Keratinocyte (primary cell): Measurements from ENCODE around the gene APH1B. TPM values are rescaled to one million over a fixed set of nuclear protein-coding genes. Genes with fewer than 3 reads are reported as not detected.

ENCODE experiments used
- DNase-seq: peaks from one replicate; pipeline ENCODE4 v3.0.0-alpha.2; 2011; ENCODE audit warnings: low read depth, missing footprints, low spot score
- FAIRE-seq: peaks from 2 replicates; lab custom pipeline; 2011; peaks lifted over from hg19 to GRCh38; lab: Jason Lieb, UNC
- H2AFZ ChIP-seq: 2 replicates; pipeline ENCODE4 v1.6.0; 2012; ENCODE audit warnings: low read length, control low read depth, inconsistent platforms; ENCODE audit not compliant: control insufficient read depth
- H3K27ac ChIP-seq: 2 replicates; pipeline ENCODE4 v1.5.1; 2011; ENCODE audit warnings: low read length; ENCODE audit not compliant: control insufficient read depth, insufficient read depth
- H3K27me3 ChIP-seq: 3 replicates; pipeline ENCODE4 v1.6.0; 2011; ENCODE audit warnings: low read length; ENCODE audit not compliant: control insufficient read depth, insufficient read depth; ENCODE audit errors: extremely low read depth
- H3K36me3 ChIP-seq, 2 experiments: 2 replicates in 1 of 2; 3 replicates in 1 of 2; pipeline ENCODE4 v1.5.1; 2011; ENCODE audit warnings: low read length in 2 of 2, mild to moderate bottlenecking in 1 of 2; ENCODE audit not compliant: control insufficient read depth in 2 of 2, insufficient read depth in 2 of 2; ENCODE audit errors: extremely low read depth in 1 of 2
- H3K4me1 ChIP-seq: 3 replicates; pipeline ENCODE4 v1.5.1; 2011; ENCODE audit warnings: low read length; ENCODE audit not compliant: control insufficient read depth, insufficient read depth; ENCODE audit errors: extremely low read depth
- H3K4me2 ChIP-seq: 3 replicates; pipeline ENCODE4 v1.6.0; 2011; ENCODE audit warnings: low read depth, low read length; ENCODE audit not compliant: control insufficient read depth, insufficient read depth; ENCODE audit errors: extremely low read depth
- H3K4me3 ChIP-seq, 3 experiments: fragments of 200-600 bp in 1 of 3; sonication (generic) in 1 of 3; 2 replicates in 2 of 3; 3 replicates in 1 of 3; pipeline ENCODE4 v1.5.1; 2011 to 2016; ENCODE audit warnings: low read length in 3 of 3, mild to moderate bottlenecking in 3 of 3, control low read depth in 2 of 3, inconsistent platforms in 1 of 3, low read depth in 1 of 3, mixed read lengths in 1 of 3, mixed run types in 1 of 3, moderate library complexity in 1 of 3; ENCODE audit not compliant: control insufficient read depth in 2 of 3, insufficient read depth in 2 of 3; ENCODE audit errors: extremely low read depth in 1 of 3
- H3K79me2 ChIP-seq: 2 replicates; pipeline ENCODE4 v1.6.0; 2012; ENCODE audit warnings: low read length; ENCODE audit not compliant: control insufficient read depth, insufficient read depth
- H3K9ac ChIP-seq: 3 replicates; pipeline ENCODE4 v1.6.0; 2011; ENCODE audit warnings: low read length; ENCODE audit not compliant: control insufficient read depth, insufficient read depth; ENCODE audit errors: extremely low read depth
- H3K9me1 ChIP-seq: 3 replicates; pipeline ENCODE4 v1.6.0; 2011; ENCODE audit warnings: low read length; ENCODE audit not compliant: control insufficient read depth, insufficient read depth; ENCODE audit errors: extremely low read depth
- H3K9me3 ChIP-seq: 2 replicates; pipeline ENCODE4 v1.5.1; 2012; ENCODE audit warnings: low read depth, low read length; ENCODE audit not compliant: control insufficient read depth
- H4K20me1 ChIP-seq: 3 replicates; pipeline ENCODE4 v1.6.0; 2011; ENCODE audit warnings: low read length; ENCODE audit not compliant: control insufficient read depth, insufficient read depth; ENCODE audit errors: extremely low read depth
- EZH2 ChIP-seq: IDR thresholded peaks from one replicate; pipeline ENCODE4 v1.6.1; 2012; ENCODE audit warnings: inconsistent platforms, mild to moderate bottlenecking, low read length, moderate library complexity
- dilution Hi-C: fragments of 300-500 bp; cut with MboI; formaldehyde crosslinking; loops from one replicate; pipeline ENCODE4 v1.7.0; 2020; ENCODE audit warnings: low sequenced_read_pairs; ENCODE audit not compliant: extremely low pct_ligation_motif_present
- polyA plus RNA-seq, 5 experiments: library from polyadenylated mRNA; depleted of rRNA in 3 of 5; stranded (reverse) in 3 of 5; stranded (forward) in 1 of 5; unstranded in 1 of 5; fragments of >200 nt; gene quantifications; 1 replicate in 1 of 5; 2 replicates in 3 of 5; 3 replicates in 1 of 5; pipeline versions ENCODE4 v1.2.1 to v1.2.3, GENCODE V29; 2011 to 2012; ENCODE audit warnings: missing spikeins in 2 of 5, low read depth in 1 of 5, low replicate concordance in 1 of 5
- TF ChIP-seq, protein P1 (sequence below), 3 experiments: IDR thresholded peaks in 1 of 3; conservative IDR thresholded peaks in 1 of 3; optimal IDR thresholded peaks in 1 of 3; 2 replicates in 2 of 3; 3 replicates in 1 of 3; pipeline versions ENCODE3 to v1.5.1; 2011; ENCODE audit warnings: low read length in 3 of 3, mild to moderate bottlenecking in 3 of 3, moderate library complexity in 2 of 3, control low read depth in 1 of 3, inconsistent platforms in 1 of 3; ENCODE audit not compliant: insufficient read depth in 2 of 3; ENCODE audit errors: extremely low read depth in 1 of 3

The APH1B gene
- polyA plus RNA-seq, 1 donor (not counting 4 experiments of a cell fraction or from before 2014, with no cell fraction given), result 7.0 TPM

DNA sequence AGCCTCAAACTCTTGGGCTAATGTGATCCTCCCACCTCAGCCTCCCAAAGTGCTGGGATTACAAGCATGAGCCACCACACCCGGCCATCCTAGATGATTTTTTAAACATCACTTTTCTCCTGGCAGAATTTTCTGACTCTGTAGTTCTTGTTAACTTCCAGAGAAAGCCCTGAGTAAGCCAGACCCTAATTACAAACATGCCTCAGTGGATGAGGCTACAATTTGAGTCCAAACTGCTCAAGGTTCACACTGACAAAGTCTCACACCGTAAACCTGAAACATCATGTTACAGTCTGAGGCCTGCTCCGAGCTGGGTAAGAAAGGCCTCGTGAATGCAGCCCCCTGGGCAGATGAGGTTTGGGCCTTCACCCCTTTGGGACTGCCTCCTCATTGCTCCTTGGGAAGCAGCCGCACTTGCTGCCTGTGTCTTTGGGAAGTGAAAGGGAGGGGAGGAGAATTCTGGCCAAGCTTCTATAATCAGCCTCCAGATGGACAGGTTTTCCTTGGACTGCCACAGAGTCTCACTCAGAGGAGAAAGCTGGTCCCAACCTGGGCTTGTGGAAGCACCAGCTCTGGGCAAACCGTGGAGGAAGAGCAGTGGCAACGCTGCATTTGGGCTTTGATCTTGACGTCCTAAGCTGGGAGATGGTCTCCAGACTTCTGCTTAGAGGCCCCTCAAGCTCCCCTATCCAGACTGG, 58.3 kb downstream of the APH1B start:
- Histone ChIP-seq H3K79me2 (no peaks in the 10 kb centered on the region), H3K9me3 (no peaks in the 10 kb centered on the region), H3K36me3 (peaks cover 16 to 21% of the 10 kb centered on the region in 2 experiments), H3K27ac (no peak overlapping the region), H4K20me1 (no peaks in the 10 kb centered on the region), H3K9me1 (peaks cover 4% of the 10 kb centered on the region), H3K27me3 (no peaks in the 10 kb centered on the region), H3K4me3 (no peak overlapping the region), H2AFZ (no peak overlapping the region), H3K4me2 (no peak overlapping the region), H3K9ac (no peak overlapping the region), H3K4me1 (peaks cover 58% of the 10 kb centered on the region)
- dilution Hi-C loops, result no loop called here
- no peak for FAIRE-seq
- TF ChIP-seq, protein P1, sequence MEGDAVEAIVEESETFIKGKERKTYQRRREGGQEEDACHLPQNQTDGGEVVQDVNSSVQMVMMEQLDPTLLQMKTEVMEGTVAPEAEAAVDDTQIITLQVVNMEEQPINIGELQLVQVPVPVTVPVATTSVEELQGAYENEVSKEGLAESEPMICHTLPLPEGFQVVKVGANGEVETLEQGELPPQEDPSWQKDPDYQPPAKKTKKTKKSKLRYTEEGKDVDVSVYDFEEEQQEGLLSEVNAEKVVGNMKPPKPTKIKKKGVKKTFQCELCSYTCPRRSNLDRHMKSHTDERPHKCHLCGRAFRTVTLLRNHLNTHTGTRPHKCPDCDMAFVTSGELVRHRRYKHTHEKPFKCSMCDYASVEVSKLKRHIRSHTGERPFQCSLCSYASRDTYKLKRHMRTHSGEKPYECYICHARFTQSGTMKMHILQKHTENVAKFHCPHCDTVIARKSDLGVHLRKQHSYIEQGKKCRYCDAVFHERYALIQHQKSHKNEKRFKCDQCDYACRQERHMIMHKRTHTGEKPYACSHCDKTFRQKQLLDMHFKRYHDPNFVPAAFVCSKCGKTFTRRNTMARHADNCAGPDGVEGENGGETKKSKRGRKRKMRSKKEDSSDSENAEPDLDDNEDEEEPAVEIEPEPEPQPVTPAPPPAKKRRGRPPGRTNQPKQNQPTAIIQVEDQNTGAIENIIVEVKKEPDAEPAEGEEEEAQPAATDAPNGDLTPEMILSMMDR (optimal IDR thresholded peaks at IDR 0.05 in 1 of 3, IDR thresholded peaks at IDR 0.05 in 1 of 3, conservative IDR thresholded peaks at IDR 0.05 in 1 of 3; ENCODE audit: extremely low read depth in 1 of 3, insufficient read depth in 2 of 3, low read length in 3 of 3), result no peak
- TF ChIP-seq EZH2, result no peak
- DNase-seq, result no peak

DNA sequence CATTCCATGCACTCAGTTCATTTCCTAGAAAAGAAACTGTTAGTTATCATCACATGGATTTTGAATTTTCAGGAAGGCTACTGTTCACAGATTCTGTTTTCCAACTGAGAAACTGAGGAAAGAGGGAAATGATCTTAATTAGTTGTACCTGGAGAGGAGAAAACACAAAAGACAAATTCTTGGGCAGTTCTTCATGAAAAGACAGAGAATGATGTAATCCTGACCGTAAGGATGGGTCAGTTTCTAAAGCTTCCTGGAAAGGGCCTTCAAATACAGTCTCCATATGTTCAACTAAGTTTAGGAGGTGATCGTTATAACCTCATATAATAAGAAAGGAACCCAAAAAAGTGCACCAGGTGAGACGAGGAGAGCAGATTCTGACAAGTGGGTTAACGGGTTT, 59.6 kb downstream of the APH1B start:
- TF ChIP-seq, protein P1 (optimal IDR thresholded peaks at IDR 0.05 in 1 of 3, IDR thresholded peaks at IDR 0.05 in 1 of 3, conservative IDR thresholded peaks at IDR 0.05 in 1 of 3; ENCODE audit: extremely low read depth in 1 of 3, insufficient read depth in 2 of 3, low read length in 3 of 3), result no peak
- TF ChIP-seq EZH2, result no peak
- no peaks in the 10 kb centered on the region for H3K79me2 ChIP-seq
- peaks cover 20 to 31% of the 10 kb centered on the region in 2 experiments for H3K36me3 ChIP-seq
- H3K27me3 ChIP-seq, result no peaks in the 10 kb centered on the region
- DNase-seq (no peak), FAIRE-seq (no peak)
- H3K4me2 ChIP-seq, result no peak overlapping the region
- H3K9ac ChIP-seq, result no peak overlapping the region
- no peak overlapping the region for H2AFZ ChIP-seq
- H3K4me1 ChIP-seq, result peaks cover 54% of the 10 kb centered on the region
- dilution Hi-C loops, result no loop called here
- peaks cover 4% of the 10 kb centered on the region for H3K9me1 ChIP-seq
- no peak overlapping the region for H3K27ac ChIP-seq
- H3K4me3 ChIP-seq, result no peak overlapping the region
- no peaks in the 10 kb centered on the region for H3K9me3 ChIP-seq
- no peaks in the 10 kb centered on the region for H4K20me1 ChIP-seq
